ENCODE measurements around the gene MARCHF10.

- TF ChIP-seq MAFK (conservative IDR thresholded peaks at IDR 0.05 in 1 of 2, IDR thresholded peaks at IDR 0.05 in 1 of 2; ENCODE audit: low read length in 2 of 2): no peak
- TF ChIP-seq HMGXB4 (CRISPR knock-in tag; IDR thresholded peaks at IDR 0.05; ENCODE audit: borderline replicate concordance in 1 of 2, low read depth in 1 of 2): no peak
- no peak for TF ChIP-seq JUN (CRISPR knock-in tag; IDR thresholded peaks at IDR 0.05)
- TF ChIP-seq PHB2 (IDR thresholded peaks at IDR 0.05; ENCODE audit: partially characterized antibody): no peak
These were observed 155.7 kb downstream of the MARCHF10 start for GRCh38 chr17:62652251-62653001.
